GM21447 (cell line): Measurements from ENCODE around the gene GRIN2A.

Experiments used
- ATAC-seq: cut with Tn5 transposase; IDR thresholded peaks from one replicate; pipeline ENCODE4 v1.9.1; 2021; ENCODE audit not compliant: unreplicated experiment

GRIN2A gene

GRCh38 chr16:10088380-10088793 is 93.8 kb downstream of the GRIN2A start:
- no peak for ATAC-seq

DNA sequence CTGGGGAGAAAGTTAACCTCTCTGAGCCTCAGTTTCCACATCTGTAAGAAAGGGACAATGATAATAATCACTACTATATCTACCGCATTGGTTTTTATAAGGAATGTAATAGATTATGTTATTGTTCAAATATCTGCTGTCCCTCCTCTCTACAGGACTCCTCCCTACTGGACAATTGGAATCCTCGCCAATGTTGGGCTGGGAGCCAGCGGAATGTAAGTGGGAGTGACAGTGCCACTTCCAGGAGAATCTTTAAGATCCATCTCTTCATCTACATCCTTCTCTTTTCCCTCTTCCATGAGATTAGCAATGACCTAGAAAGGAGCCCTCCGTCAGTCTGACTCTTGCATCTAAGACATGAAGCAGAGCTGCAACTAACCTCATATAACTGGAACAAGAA is 95.1 kb downstream of the GRIN2A start:
- ATAC-seq = no peak

- ATAC-seq = no peak
These were observed 95.6 kb downstream of the GRIN2A start for GRCh38 chr16:10086620-10087019.

- ATAC-seq = no peak
These were observed 97.0 kb downstream of the GRIN2A start for GRCh38 chr16:10085078-10085798.

DNA sequence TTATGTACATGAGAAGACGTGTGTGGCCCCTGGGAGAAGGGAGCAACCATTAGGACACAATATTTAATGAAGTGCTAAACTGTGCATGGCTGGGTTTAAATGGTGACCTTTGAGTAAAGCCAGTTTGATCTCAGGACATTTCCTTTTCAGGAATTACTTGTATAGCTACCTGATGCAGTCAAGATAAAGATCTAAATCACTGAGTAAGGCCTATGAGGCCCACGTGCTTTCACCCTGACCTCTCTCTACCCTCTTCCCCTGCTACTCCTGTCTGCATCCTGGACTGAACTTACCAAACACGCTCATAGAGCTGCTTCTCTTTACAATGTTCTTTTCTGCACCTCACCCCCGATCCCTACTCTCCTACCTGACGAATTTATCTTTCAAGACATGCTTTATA is 98.9 kb downstream of the GRIN2A start:
- no peak for ATAC-seq

DNA sequence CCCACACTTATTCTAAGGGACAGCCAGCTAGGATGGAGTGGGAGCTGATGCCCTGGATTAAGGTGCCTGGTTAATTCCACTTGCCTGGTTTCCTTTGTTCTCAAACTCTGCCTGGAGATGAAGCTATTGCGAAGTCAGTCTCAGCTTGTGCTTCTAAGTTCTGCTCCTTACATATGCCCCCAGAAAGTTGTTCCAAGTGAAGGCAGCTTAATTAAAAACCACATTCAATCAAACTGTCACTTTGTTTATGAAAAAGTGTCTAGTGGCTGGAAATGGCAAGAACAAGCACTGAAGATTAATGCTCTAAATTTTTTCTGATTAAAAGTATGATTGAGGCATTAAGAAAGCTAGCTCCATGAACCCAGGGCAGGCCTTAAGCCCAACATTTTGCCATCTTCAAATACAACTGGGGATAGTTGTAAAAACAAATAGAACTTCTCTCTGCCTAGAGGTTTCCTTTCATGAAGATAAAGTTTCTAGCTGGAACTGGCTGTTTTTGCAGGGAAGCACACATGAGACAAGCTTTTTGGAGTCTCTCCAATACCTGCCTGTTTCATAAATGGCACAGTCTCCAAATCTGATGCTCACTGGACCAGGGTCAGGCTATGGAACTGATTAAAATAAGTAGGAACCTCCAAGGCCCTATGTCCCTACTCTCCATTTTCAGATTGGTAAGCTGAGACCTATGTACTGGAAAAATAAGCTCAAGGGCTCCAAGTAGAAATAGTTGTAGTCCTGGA is 100.9 kb downstream of the GRIN2A start:
- ATAC-seq = no peak

DNA sequence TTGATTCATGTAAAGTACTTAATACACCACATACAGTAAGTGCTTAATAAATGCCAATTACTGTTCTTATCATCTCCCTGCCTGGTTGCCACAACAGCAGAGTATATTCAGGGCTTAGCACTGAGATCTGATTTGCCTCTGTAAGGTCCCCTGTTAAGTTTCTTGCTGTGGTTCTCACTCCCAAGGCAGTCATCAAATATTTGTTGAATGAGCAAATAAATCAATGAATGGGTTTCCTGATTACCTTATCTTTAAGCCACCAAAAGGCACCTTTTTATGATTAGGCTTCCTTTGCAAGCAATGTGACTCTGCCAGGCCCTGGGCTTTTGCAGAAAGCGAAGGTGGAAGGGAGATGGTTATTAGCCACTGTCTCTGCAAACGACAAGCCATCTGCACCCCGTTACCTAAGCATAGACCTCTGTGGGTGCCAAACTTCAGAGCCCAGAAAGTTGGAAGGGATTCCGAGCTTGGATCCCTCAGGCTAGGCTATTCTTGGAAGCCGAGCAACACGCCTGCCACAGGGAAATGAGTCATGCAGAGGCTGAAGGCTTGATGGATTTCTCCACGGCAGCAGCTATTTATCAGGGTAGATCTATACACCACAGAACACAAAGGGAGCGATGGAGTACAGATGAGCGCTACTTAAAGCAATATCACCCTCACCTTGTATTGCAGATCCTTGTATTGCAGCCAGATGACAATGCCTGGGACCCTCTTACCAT is 102.0 kb downstream of the GRIN2A start:
- no peak for ATAC-seq

GRCh38 chr16:10078541-10078949 is 103.7 kb downstream of the GRIN2A start:
- no peak for ATAC-seq

GRCh38 chr16:10077861-10078260 is 104.4 kb downstream of the GRIN2A start:
- no peak for ATAC-seq

DNA sequence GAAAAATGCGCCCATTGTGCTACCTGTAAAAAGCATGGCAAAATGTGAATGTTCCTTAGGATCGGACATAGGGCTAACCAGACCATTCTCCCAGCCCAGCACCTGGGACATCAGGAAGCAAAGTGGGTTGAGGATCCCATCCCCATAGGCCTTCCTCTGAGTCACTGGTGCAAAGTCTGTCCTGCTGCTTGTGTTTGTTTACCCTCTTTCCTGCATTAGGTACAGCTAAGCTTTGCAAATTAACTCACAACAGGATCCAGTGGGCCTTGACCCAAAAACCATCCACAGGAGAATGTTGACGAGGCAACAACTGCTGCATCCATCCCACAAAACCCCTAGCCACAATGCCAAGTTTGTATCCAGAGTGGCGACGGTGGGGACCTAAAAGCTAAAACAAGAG is 106.2 kb downstream of the GRIN2A start:
- ATAC-seq = no peak

DNA sequence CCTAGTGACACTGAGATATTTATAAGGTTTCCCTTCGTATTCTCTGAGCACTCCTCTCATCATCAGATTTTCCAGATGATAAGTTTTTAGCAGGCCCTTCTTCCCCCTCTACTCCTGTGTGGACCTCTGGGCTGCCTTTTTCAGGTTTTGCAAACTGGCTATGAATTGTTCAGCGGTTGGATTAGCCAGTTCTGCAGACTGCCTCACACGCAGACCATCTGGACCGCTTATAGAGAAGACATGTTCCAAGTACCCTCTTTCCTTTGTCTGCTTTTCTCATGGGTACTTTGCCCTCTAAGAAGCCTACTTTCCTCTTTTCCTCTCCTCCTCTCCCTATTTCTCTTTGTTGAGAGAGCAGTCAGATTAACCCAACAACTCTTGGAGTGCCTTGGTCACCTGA is 111.6 kb downstream of the GRIN2A start:
- no peak for ATAC-seq

DNA sequence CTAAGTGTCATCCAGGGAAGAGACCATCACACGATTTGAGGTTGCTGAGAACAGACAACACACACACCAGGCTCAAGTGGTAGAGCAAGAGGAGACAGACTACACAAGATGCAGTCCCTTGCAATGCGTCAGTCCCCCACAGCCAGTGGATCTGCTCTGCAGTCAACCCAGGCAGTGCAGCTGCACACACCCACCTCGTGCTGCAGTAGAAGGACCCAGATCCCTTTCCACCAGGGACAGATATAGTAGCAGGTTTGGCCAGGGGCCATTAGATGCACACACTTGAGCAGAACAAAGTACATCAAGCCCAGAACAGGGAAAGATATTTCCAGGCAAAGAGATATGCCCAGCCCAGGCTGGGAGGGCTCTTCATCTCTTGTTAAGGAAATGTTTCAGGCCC is 112.9 kb downstream of the GRIN2A start:
- no peak for ATAC-seq

GRCh38 chr16:10067835-10068234 is 114.4 kb downstream of the GRIN2A start:
- no peak for ATAC-seq

GRCh38 chr16:10067406-10067805 is 114.8 kb downstream of the GRIN2A start:
- no peak for ATAC-seq

DNA sequence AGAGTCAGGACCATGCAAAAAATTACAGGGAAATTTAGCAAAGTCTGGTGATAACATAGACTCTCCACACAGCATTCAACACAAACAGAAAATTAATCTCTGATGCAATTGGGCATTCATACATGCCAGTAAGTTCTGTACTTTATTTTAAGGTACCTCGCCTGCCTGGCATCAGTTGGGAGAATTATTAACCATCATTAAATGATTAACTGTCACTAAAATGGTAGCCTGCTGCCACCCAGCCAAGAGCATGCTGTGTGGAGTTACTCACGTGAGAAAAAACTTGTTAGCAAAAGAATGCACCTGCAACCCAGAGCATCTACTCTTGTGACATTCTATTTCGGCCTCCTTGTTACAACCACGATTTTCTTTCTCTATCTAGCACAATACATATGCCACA is 117.2 kb downstream of the GRIN2A start:
- no peak for ATAC-seq

GRCh38 chr16:10048850-10049249 is 133.4 kb downstream of the GRIN2A start:
- ATAC-seq = no peak

GRCh38 chr16:10045947-10046346 is 136.3 kb downstream of the GRIN2A start:
- no peak for ATAC-seq

- no peak for ATAC-seq
These were observed 136.9 kb downstream of the GRIN2A start for GRCh38 chr16:10045291-10045775.

DNA sequence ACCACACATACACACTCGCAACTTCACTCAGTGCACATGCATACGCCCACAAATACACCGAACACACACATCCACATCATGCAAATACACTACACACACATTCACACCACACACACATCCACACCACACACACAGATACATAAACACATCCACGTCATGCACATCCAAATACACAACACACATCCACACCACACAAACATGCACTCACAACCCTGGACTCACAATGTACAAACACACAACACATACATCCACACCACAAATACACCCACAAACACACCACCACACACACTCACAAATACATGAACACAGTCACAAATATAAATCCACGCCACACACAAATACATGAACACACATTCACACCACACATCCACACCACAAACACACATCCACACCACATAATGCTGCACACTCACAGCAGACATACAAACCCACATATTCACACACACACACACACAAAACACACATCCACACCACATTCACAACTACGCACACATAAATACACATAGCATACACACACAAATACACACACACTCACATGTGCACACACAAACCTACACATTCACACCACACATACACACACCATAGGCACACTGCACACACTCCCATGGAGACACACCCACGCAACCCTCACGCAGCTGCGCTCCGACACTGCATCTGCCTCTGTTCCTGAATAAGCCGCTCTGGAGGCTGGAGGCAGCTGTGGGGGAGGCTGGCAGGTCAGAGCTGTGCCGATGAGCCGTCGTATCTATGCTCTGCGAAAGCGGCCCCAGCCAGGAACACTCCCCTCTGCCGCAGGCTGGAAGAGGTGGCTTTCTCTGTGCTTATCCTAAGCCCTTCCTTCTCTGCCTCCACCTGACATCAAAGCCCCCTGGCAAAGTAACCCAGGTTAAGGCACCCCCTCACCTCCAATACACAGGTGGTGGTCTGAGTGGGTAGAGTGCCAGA is 141.8 kb downstream of the GRIN2A start:
- no peak for ATAC-seq

GRCh38 chr16:10039220-10040096 is 142.8 kb downstream of the GRIN2A start:
- ATAC-seq = no peak
